ELF-1 (cell line): ENCODE measurements around the gene MSH5.
"Not testable (repeated sequence)": the region's sequence is repeated elsewhere in the genome, so short reads cannot be mapped to it uniquely, and the experiment has no call there.

Experiments
- DNase-seq: peaks from one replicate; pipeline ENCODE4 v3.0.0-alpha.2; 2016; ENCODE audit warnings: low read depth, low spot score

Gene MSH5

GRCh38 chr6:31801031-31801927 is 61.5 kb downstream of the MSH5 start:
- DNase-seq: not testable (repeated sequence)

GRCh38 chr6:31805939-31806469 is 66.2 kb downstream of the MSH5 start:
- no peak for DNase-seq

GRCh38 chr6:31806470-31807272 is 66.9 kb downstream of the MSH5 start, which contains the start of gene LSM2:
Gene LSM2, minus strand, starts transcription at chr6:31806966. Its CDS starts 209 bp downstream, at chr6:31806757.
- DNase-seq: peak; percentile 99

GRCh38 chr6:31808599-31808998 is 68.8 kb downstream of the MSH5 start:
- DNase-seq: not testable (repeated sequence)

GRCh38 chr6:31811645-31812044 is 71.8 kb downstream of the MSH5 start:
- no peak for DNase-seq
